Measurements from ENCODE around the gene G6PC3.

Gene G6PC3

DNA sequence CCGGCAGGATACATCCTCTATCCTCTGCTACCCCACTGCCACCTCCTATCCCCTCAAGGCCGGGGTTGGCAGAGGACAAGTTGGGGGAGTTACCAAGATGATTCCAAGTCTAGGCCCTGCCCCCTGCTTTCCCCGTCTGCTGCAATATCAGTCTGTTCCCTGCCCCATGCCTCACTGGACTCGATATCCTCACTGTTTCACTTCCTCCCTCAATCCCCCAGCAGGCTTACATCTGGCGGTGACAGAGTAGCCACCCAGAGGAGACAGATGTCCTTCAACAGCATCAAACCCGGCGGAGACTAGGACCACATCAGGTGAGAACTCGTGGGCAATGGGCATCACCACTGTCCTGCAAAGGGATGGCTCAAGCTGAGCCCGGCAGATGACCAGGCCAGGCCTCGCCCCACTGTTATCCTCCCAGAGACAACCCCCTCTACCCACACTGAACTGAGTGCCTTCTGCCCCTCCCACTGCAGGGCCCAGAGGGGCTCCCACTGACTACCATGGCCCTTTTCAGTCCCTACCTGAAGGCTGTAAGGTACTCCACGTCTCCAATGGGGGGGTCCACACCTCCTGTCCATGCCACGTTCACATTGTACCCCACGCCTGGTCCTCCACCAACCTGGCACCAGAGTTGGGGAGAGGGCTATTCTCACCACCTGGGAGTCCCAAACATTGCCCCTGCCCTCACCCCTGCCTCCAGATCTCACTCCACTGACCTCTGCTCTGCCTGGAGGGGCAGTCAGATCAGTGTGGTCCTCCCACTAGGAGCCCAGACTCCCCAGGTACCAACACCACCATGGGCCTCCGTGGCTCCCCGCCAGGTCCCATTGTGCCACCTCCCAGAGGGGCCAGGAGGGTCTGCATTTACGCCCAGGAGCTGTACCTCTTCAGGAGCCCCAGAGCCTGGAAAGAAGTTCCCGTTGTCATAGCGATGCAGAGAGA is 9.6 kb downstream of the G6PC3 start:
- TF ChIP-seq ZFX (IDR thresholded peaks at IDR 0.05), result no peak
- TF ChIP-seq, protein P1, sequence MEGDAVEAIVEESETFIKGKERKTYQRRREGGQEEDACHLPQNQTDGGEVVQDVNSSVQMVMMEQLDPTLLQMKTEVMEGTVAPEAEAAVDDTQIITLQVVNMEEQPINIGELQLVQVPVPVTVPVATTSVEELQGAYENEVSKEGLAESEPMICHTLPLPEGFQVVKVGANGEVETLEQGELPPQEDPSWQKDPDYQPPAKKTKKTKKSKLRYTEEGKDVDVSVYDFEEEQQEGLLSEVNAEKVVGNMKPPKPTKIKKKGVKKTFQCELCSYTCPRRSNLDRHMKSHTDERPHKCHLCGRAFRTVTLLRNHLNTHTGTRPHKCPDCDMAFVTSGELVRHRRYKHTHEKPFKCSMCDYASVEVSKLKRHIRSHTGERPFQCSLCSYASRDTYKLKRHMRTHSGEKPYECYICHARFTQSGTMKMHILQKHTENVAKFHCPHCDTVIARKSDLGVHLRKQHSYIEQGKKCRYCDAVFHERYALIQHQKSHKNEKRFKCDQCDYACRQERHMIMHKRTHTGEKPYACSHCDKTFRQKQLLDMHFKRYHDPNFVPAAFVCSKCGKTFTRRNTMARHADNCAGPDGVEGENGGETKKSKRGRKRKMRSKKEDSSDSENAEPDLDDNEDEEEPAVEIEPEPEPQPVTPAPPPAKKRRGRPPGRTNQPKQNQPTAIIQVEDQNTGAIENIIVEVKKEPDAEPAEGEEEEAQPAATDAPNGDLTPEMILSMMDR (conservative IDR thresholded peaks at IDR 0.05), result no peak

DNA sequence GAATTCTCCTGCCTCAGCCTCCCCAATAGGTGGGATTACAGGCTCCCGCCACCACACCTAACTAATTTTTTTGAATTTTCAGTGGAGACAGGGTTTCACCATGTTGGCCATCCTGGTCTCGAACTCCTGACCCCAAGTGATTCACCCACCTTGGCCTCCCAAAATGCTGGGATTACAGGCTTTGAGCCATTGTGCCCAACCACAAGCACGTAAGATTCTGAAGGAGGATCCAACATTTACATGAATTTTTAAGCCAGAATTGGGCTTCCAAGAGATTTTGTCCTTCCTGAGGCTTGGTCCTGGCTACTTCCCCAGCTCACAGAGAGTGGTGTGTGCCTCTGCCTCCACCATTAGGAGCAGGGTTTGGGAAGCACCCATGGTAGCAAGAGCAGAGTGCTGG is 11.1 kb downstream of the G6PC3 start:
- H3K27ac ChIP-seq, result no peak overlapping the region
- TF ChIP-seq, protein P1 (conservative IDR thresholded peaks at IDR 0.05), result no peak
- no peak for TF ChIP-seq ZFX (IDR thresholded peaks at IDR 0.05)

More for the DNA sequence above, 9.6 kb downstream of the G6PC3 start:
- no peak overlapping the region for H3K27ac ChIP-seq

DNA sequence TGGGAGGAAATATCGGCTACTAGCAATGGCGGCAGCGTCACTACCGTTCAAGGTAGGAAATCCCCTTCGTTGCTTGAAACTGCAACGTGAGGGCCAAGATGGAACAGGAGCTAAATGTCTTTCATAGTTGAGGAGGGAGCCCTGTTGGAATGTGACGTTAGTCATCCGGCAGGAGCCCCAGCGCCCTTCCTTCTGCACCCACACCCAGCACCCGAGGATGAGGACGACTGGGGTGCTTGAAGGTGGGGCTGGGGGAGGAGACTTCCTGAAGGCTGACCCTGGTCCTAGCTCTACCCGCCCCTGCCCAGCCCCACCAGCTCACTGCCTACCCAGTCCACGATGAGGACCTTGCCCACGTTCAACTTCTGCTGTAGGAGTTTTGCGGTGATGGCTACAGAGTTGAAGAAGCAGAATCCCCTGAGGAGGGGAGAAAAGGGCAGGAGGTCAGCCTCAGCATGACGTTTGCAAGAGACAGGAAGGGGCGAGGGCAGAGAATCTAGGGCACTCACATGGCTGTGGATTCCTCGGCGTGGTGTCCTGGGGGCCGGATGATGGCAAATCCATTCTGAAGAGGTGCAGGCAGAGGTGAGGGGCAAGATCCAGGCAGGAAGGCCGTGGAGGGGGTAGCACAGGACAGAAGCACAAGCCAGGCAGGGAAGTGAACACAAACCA is 11.9 kb downstream of the G6PC3 start:
- no peak for TF ChIP-seq ZFX (IDR thresholded peaks at IDR 0.05)
- TF ChIP-seq, protein P1 (conservative IDR thresholded peaks at IDR 0.05), result no peak
- no peak overlapping the region for H3K27ac ChIP-seq

DNA sequence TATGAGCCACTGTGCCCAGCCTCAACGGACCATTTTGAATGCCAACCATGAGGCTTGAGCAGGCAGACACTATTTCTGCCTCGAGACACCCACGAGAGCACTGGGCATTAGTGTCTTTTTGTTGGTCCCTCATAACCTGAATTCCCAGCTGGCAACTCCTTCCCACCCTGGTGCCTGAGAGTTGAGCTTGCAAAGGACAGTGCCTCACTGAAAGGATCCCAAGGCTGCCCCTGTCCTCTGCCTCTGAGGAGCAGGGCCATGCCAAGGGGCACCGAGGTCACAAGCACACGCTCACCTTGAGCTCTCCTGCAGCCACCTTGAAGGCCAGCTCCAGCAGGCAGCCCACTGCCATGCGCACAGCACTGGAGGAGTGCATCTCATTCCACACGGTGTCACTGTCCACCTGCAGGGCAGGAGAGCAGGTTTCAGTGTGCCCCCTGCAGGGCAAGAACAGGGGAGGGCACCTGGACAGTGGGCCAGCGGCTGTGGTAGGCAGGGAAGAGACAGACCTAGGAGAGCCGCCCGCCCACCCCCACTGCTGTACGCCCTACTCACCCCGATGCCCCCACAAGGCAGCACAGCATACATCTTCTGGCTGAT is 12.8 kb downstream of the G6PC3 start:
- TF ChIP-seq ZFX (IDR thresholded peaks at IDR 0.05), result no peak
- TF ChIP-seq, protein P1 (conservative IDR thresholded peaks at IDR 0.05), result 0 out of 2 replicates have a peak, but pooled peaks have one; percentile 12
- no peak overlapping the region for H3K27ac ChIP-seq

DNA sequence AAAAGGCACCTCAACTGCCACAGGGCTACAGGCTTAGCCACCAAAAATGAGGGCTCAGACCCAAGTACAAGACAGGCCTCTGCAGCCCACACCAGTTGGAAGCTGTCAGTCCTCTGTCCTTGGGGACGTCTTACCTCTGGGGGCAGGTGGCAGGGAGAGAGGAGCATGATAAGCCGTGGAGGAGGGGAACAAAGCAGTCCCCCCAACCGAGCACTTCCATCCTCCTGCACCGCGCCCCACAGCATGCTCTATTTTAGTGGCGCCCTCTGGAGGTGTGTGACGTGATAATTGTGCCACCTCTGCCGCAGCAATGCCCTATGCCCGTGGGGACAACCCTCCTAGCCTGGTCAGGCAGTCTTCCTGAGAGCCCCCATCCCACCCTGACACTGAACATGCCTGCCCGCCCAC is 13.6 kb downstream of the G6PC3 start:
- TF ChIP-seq, protein P1 (conservative IDR thresholded peaks at IDR 0.05), result peak; percentile 28
- no peak for TF ChIP-seq ZFX (IDR thresholded peaks at IDR 0.05)
- H3K27ac ChIP-seq, result no peak overlapping the region

DNA sequence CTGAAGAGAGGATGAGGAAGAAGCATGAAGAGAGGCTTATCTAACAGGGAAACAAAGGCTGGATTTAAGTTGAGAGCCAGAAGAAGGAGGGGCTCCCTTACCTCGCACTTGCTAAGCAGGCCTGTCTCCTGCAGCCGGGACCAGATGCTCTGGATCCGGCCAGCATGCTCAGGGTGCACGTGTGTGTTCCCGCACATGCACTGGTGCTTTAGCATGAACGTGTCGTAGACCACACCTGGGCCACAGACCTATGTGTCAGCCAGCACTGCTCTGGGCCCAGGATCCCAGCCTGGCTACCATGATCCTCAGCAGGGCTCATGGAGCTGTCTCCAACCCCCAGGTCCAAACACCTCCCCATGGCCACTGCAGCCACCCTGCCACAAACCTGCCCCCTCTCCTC is 14.4 kb downstream of the G6PC3 start:
- TF ChIP-seq ZFX (IDR thresholded peaks at IDR 0.05), result no peak
- TF ChIP-seq, protein P1 (conservative IDR thresholded peaks at IDR 0.05), result no peak
- no peak overlapping the region for H3K27ac ChIP-seq

Measured in C4-2B (cell line).